GM12873 (cell line): ENCODE measurements around the gene HPCAL1.

Experiments
- CTCF ChIP-seq: IDR thresholded peaks from 2 replicates; pipeline ENCODE4 v1.5.1; 2012; ENCODE audit warnings: low read depth, mild to moderate bottlenecking, moderate library complexity, low read length, control low read depth; ENCODE audit not compliant: insufficient read depth; ENCODE audit errors: missing control alignments

The HPCAL1 gene

DNA sequence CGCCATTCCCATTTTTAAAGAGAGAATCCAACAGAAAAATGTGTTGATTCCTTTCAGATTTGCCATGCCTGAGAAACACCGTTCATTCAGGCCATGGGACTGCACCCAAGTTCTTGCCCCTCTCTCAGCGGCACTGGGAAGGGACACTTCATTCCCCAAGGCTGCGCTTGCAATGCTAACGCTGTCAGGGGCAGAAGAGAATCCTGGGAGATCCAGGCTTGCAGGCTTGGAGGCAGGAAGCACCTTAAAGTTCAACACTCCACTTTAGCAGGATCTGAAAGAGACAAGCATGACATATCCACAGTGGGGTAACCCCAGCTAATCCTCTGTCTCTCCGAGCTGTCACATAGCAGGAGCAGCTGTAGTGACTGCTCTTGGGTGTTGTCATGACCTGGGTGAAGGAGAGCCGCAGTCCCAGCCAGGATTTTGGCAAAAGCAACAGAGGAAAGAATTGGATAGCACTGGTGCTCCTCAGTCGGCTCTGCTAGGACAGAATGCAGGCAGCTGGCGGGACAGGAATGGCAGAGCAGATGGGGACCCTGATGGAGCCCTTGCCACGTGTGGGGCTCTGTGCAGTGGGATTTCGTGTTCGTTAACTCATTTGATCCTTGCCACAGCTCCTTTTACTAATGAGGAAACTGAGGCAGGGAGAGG lies 167.4 kb downstream of the HPCAL1 start:
- TF ChIP-seq CTCF: no peak

- no peak for TF ChIP-seq CTCF
Observed at GRCh38 chr2:10471046-10471571, 168.4 kb downstream of the HPCAL1 start.

DNA sequence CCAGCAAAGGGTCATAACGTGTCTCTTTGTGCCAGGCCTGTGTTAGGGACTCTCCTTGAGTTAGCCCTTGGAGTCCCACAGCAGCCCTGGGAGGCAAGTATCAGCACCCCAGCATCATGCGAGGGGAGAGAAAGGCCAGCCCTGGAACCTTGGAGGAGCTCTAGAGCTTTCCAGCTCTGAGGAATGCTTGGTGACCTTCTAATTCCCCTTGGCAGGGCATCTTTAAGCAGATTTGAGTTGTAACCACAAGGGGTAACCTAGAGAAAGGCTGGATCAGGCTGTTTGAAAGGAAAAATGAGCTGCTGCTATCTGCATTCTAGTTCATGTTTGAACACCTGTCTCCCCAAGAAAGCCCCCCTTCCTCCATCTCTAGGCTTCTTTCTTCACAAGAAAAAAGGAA lies 169.3 kb downstream of the HPCAL1 start:
- TF ChIP-seq CTCF: no peak

- no peak for TF ChIP-seq CTCF
Observed at GRCh38 chr2:10473121-10473756, 170.5 kb downstream of the HPCAL1 start.

- no peak for TF ChIP-seq CTCF
Observed at GRCh38 chr2:10475221-10475722, 172.6 kb downstream of the HPCAL1 start.

- TF ChIP-seq CTCF: no peak
Observed at GRCh38 chr2:10475811-10476660, 173.3 kb downstream of the HPCAL1 start.
